DMS79 treated with DMSO at 0.1 percent for 48 hours (cell line): Measurements from ENCODE around the gene PHLDB3.
"Not testable (repeated sequence)": the region's sequence is repeated elsewhere in the genome, so short reads cannot be mapped to it uniquely, and the experiment has no call there.

Experiments used
- DNase-seq: peaks from one replicate; lab custom pipeline; 2025; lab: John Stamatoyannopoulos, UW

The PHLDB3 gene

GRCh38 chr19:43467276-43467675 lies 37.3 kb downstream of the PHLDB3 start:
- DNase-seq, result no peak

- no peak for DNase-seq
Observed at GRCh38 chr19:43466793-43467192, 37.8 kb downstream of the PHLDB3 start.

GRCh38 chr19:43465468-43466120 lies 39.0 kb downstream of the PHLDB3 start, which contains the start of gene LYPD3:
TSS of gene LYPD3 (minus strand) at chr19:43465608. CDS start at chr19:43465571, 37 bp downstream.
- no peak for DNase-seq

GRCh38 chr19:43464134-43464775 lies 40.3 kb downstream of the PHLDB3 start:
- no peak for DNase-seq

- DNase-seq, result peak; percentile 90
Observed at GRCh38 chr19:43463381-43464133, 41.0 kb downstream of the PHLDB3 start.

- peak; percentile 79 for DNase-seq
Observed at GRCh38 chr19:43462785-43463380, 41.7 kb downstream of the PHLDB3 start.

- DNase-seq, result no peak
Observed at GRCh38 chr19:43462383-43462782, 42.2 kb downstream of the PHLDB3 start.

- DNase-seq, result no peak
Observed at GRCh38 chr19:43461303-43461702, 43.2 kb downstream of the PHLDB3 start.

- no peak for DNase-seq
Observed at GRCh38 chr19:43460362-43461016, 44.1 kb downstream of the PHLDB3 start.

GRCh38 chr19:43457809-43458208 lies 46.7 kb downstream of the PHLDB3 start:
- DNase-seq, result no peak

GRCh38 chr19:43455321-43456113 lies 49.0 kb downstream of the PHLDB3 start:
- DNase-seq, result no peak

GRCh38 chr19:43454031-43454430 lies 50.5 kb downstream of the PHLDB3 start:
- no peak for DNase-seq

GRCh38 chr19:43452582-43452981 lies 52.0 kb downstream of the PHLDB3 start:
- DNase-seq, result no peak

- DNase-seq, result no peak
Observed at GRCh38 chr19:43450545-43450997, 54.0 kb downstream of the PHLDB3 start.

GRCh38 chr19:43447655-43448054 lies 56.9 kb downstream of the PHLDB3 start:
- no peak for DNase-seq

- peak; percentile 37 for DNase-seq
Observed at GRCh38 chr19:43446746-43447489, 57.6 kb downstream of the PHLDB3 start.

- DNase-seq, result no peak
Observed at GRCh38 chr19:43445426-43445825, 59.1 kb downstream of the PHLDB3 start.

- DNase-seq, result no peak
Observed at GRCh38 chr19:43444531-43445287, 59.8 kb downstream of the PHLDB3 start.

GRCh38 chr19:43444091-43444490 lies 60.5 kb downstream of the PHLDB3 start:
- DNase-seq, result not testable (repeated sequence)

- DNase-seq, result no peak
Observed at GRCh38 chr19:43441716-43442115, 62.8 kb downstream of the PHLDB3 start.
